Left lung (tissue), 10 donors: ENCODE data around the gene USP21. TPM values are rescaled to one million over a fixed set of nuclear protein-coding genes. Genes with fewer than 3 reads are reported as not detected.

ENCODE experiments used
- ATAC-seq: fragments of 200-7000 bp; cut with Tn5 transposase; one replicate; pipeline ENCODE4 v1.9.1; 2020; ENCODE audit warnings: moderate library complexity
- DNase-seq, 4 donors: peaks; one replicate each; pipeline ENCODE4 v3.0.0-alpha.2; 2013 to 2020
- H3K27ac ChIP-seq, 2 donors: fragments of 200-600 bp; sonication (generic) in 1 of 2; one replicate each; pipeline versions ENCODE4 v1.5.0 to v1.8.0; 2020 to 2021
- H3K27me3 ChIP-seq, 2 donors: fragments of 200-600 bp; sonication (generic) in 1 of 2; one replicate each; pipeline versions ENCODE4 v1.5.0 to v1.8.0; 2020 to 2021
- H3K36me3 ChIP-seq, 2 donors: fragments of 200-600 bp; sonication (generic) in 1 of 2; one replicate each; pipeline versions ENCODE4 v1.5.0 to v1.8.0; 2020 to 2021
- H3K4me1 ChIP-seq, 2 donors: fragments of 200-600 bp; one replicate each; pipeline ENCODE4 v1.8.0; 2021
- H3K4me3 ChIP-seq, 2 donors: fragments of 200-600 bp; sonication (generic) in 1 of 2; one replicate each; pipeline versions ENCODE4 v1.5.0 to v1.8.0; 2020 to 2021; ENCODE audit warnings: mild to moderate bottlenecking in 1 of 2
- H3K9me3 ChIP-seq, 2 donors: fragments of 200-600 bp; sonication (generic) in 1 of 2; one replicate each; pipeline versions ENCODE4 v1.5.0 to v1.8.0; 2020 to 2021
- CTCF ChIP-seq, 2 donors: fragments of 200-600 bp; sonication (generic) in 1 of 2; IDR thresholded peaks; one replicate each; pipeline versions ENCODE4 v1.5.0 to v1.8.0; 2021; ENCODE audit warnings: antibody characterized with exemption in 2 of 2
- intact Hi-C, 2 donors: fragments of 100-400 bp; cut with DNase I; formaldehyde crosslinking; loops; one replicate each; pipeline versions ENCODE4 v1.11.2 to v1.14.2; 2022
- polyA plus RNA-seq, 6 donors: library from polyadenylated mRNA; unstranded; fragments of 120-200 nt; gene quantifications; one replicate each; pipeline ENCODE4 v1.2.1, GENCODE V29; 2013; ENCODE audit not compliant: insufficient read length in 6 of 6
- total RNA-seq, 2 donors: library from RNA; stranded (reverse); fragmentation: NEBNext Ultra II Directional; extraction: Animal tissue kit (Norgen Biotek cat#: 25700); gene quantifications; one replicate each; pipeline ENCODE4 v1.2.1, GENCODE V29; 2021
- donor health status: DM: no; HTN: yes; CAD: no.
- donor health status: DM: no; HTN: no; CAD: no.

The USP21 gene
- total and polyA plus RNA-seq, 8 donors, result 24.1 to 53.3 (median 45.5) TPM

GRCh38 chr1:161130266-161130665 is 29.0 kb upstream of the USP21 start:
- intact Hi-C loops, result no loop called here
- peaks cover 0 to 40% of the 10 kb centered on the region in 2 donors for H3K36me3 ChIP-seq
- TF ChIP-seq CTCF (IDR thresholded peaks at IDR 0.05), result no peak
- ATAC-seq, result no peak
- H3K4me1 ChIP-seq, result peaks cover 8 to 75% of the 10 kb centered on the region in 2 donors
- no peaks in the 10 kb centered on the region for H3K9me3 ChIP-seq
- H3K4me3 ChIP-seq, result no peak overlapping the region
- H3K27me3 ChIP-seq, result no peaks in the 10 kb centered on the region
- no peak for DNase-seq
- H3K27ac ChIP-seq, result peak overlapping the region in 1 of 2 donors; percentile 97

- Histone ChIP-seq H3K27me3 (no peaks in the 10 kb centered on the region), H3K9me3 (no peaks in the 10 kb centered on the region), H3K27ac (peak overlapping the region; percentile 95 to 97), H3K4me1 (peaks cover 8 to 69% of the 10 kb centered on the region in 2 donors), H3K4me3 (peak overlapping the region; percentile 58 to 68), H3K36me3 (peaks cover 0 to 26% of the 10 kb centered on the region in 2 donors)
- DNase-seq, result peak in 1 of 4 donors; percentile 43
- peak; percentile 37 for ATAC-seq
- no peak for TF ChIP-seq CTCF (IDR thresholded peaks at IDR 0.05)
- intact Hi-C loops, result no loop called here
Measured at GRCh38 chr1:161131523-161132409, 27.5 kb upstream of the USP21 start.

GRCh38 chr1:161132410-161133219 is 26.7 kb upstream of the USP21 start, which contains the start of gene DEDD:
Gene DEDD (minus strand): TSS chr1:161132667. CDS start chr1:161124462, 8,205 bp downstream.
- peak; percentile 93 to 97 (median 95) for DNase-seq
- Histone ChIP-seq H3K9me3 (no peaks in the 10 kb centered on the region), H3K27me3 (no peaks in the 10 kb centered on the region), H3K27ac (peak within 1 kb of the TSS; percentile 95 to 97), H3K4me1 (peaks cover 8 to 64% of the 10 kb centered on the region in 2 donors), H3K36me3 (peaks cover 0 to 18% of the 10 kb centered on the region in 2 donors), H3K4me3 (peak within 1 kb of the TSS; percentile 58 to 68)
- intact Hi-C loops, result no loop called here
- no peak for TF ChIP-seq CTCF (IDR thresholded peaks at IDR 0.05)
- peak; percentile 92 for ATAC-seq

- TF ChIP-seq CTCF (IDR thresholded peaks at IDR 0.05), result no peak
- ATAC-seq (no peak), DNase-seq (no peak)
- Histone ChIP-seq H3K27ac (peak overlapping the region; percentile 95 to 97), H3K4me3 (peak overlapping the region; percentile 58 to 68), H3K4me1 (peaks cover 8 to 64% of the 10 kb centered on the region in 2 donors), H3K9me3 (no peaks in the 10 kb centered on the region), H3K36me3 (peaks cover 0 to 12% of the 10 kb centered on the region in 2 donors), H3K27me3 (no peaks in the 10 kb centered on the region)
- intact Hi-C loops, result no loop called here
Measured at GRCh38 chr1:161133220-161133740, 26.0 kb upstream of the USP21 start.
